Hepatocyte (in vitro differentiated cells): ENCODE results near the gene RPS6KA5.

ENCODE experiments used
- EZH2 ChIP-seq: fragments of 200-600 bp; sonication (generic); IDR thresholded peaks from 2 replicates; pipeline ENCODE4 v1.6.1; 2016; ENCODE audit warnings: antibody characterized with exemption, mild to moderate bottlenecking, borderline replicate concordance
- TF ChIP-seq, protein P1 (sequence below): fragments of 200-600 bp; sonication (generic); IDR thresholded peaks from 2 replicates; pipeline ENCODE4 v1.5.1; 2016; ENCODE audit warnings: antibody characterized with exemption, mild to moderate bottlenecking; ENCODE audit not compliant: poor library complexity

DNA sequence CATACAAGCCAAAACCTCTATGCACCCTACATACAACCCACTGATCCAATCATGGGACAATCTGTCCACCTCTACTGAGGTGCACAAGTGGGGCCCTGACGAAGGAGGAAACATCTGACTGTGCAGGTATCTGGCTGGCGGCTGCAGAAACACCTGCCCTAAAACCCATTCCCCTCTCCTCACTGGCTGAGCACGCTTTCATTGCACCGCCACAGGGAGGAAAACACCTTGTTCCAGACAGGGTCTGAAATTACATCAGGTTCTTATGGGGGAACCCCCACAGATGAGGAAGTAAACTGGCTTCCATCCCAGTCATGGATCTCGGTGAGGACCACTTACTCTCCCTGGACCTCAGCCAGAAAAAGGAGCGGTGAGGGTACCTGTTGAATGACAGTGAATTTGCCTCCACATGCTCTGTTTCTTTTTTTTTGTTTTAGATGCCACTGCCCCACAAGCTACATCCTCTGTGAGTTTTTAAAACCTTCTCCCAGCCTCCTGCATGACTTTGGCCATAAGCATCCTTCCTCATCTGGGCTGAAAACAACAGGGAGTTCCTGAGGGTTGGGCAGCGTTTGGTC, 29.6 kb upstream of the RPS6KA5 start:
- TF ChIP-seq, protein P1, sequence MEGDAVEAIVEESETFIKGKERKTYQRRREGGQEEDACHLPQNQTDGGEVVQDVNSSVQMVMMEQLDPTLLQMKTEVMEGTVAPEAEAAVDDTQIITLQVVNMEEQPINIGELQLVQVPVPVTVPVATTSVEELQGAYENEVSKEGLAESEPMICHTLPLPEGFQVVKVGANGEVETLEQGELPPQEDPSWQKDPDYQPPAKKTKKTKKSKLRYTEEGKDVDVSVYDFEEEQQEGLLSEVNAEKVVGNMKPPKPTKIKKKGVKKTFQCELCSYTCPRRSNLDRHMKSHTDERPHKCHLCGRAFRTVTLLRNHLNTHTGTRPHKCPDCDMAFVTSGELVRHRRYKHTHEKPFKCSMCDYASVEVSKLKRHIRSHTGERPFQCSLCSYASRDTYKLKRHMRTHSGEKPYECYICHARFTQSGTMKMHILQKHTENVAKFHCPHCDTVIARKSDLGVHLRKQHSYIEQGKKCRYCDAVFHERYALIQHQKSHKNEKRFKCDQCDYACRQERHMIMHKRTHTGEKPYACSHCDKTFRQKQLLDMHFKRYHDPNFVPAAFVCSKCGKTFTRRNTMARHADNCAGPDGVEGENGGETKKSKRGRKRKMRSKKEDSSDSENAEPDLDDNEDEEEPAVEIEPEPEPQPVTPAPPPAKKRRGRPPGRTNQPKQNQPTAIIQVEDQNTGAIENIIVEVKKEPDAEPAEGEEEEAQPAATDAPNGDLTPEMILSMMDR = no peak
- TF ChIP-seq EZH2 = no peak
